ENCODE data around the gene SNTG2. TPM values are rescaled to one million over a fixed set of nuclear protein-coding genes. Genes with fewer than 3 reads are reported as not detected.
A peak's percentile ranks its signal among the peaks of the same experiment; 100 is the strongest.

SNTG2 gene
- total RNA-seq, 2 donors from 2014 or later, result 2.0 to 5.0 TPM

GRCh38 chr2:1363367-1363766, 412.7 kb downstream of the SNTG2 start:
- H3K27ac ChIP-seq, result no peak overlapping the region
- H3K4me1 ChIP-seq (replicated peaks), result no peaks in the 10 kb centered on the region
- intact Hi-C loops (cut with DNase I), result no loop called here
- H3K36me3 ChIP-seq, result no peaks in the 10 kb centered on the region
- no peaks in the 10 kb centered on the region for H3K27me3 ChIP-seq (replicated peaks; ENCODE audit: insufficient read depth)
- no peaks in the 10 kb centered on the region for H3K9me3 ChIP-seq
- TF ChIP-seq CTCF (IDR thresholded peaks at IDR 0.05) (no peak), POLR2A (IDR thresholded peaks at IDR 0.05) (no peak), POLR2AphosphoS5 (IDR thresholded peaks at IDR 0.05) (no peak)
- no peak for DNase-seq (ENCODE audit: low spot score)
- H3K4me3 ChIP-seq, result no peak overlapping the region
- 95% methylated on average over 2 of the region's 2 CpGs for WGBS

- TF ChIP-seq POLR2A (IDR thresholded peaks at IDR 0.05), result no peak
- no peak for TF ChIP-seq POLR2AphosphoS5 (IDR thresholded peaks at IDR 0.05)
- no peak for TF ChIP-seq CTCF (IDR thresholded peaks at IDR 0.05)
- H3K4me1 ChIP-seq (replicated peaks), result no peaks in the 10 kb centered on the region
- no peaks in the 10 kb centered on the region for H3K9me3 ChIP-seq
- peak; percentile 19 for DNase-seq (ENCODE audit: low spot score)
- no peaks in the 10 kb centered on the region for H3K27me3 ChIP-seq (replicated peaks; ENCODE audit: insufficient read depth)
- WGBS, result 17% methylated on average over 20 of the region's 20 CpGs
- intact Hi-C loops (cut with DNase I), result no loop called here
- H3K27ac ChIP-seq, result no peak overlapping the region
- H3K36me3 ChIP-seq, result no peaks in the 10 kb centered on the region
- peak overlapping the region in 1 of 2 donors; percentile 6 for H3K4me3 ChIP-seq
Observed at GRCh38 chr2:1366546-1367134, 416.0 kb downstream of the SNTG2 start.

- intact Hi-C loops (cut with DNase I), result no loop called here
Observed at GRCh38 chr2:1367601-1368000, 417.0 kb downstream of the SNTG2 start.

GRCh38 chr2:1369905-1370304, 419.3 kb downstream of the SNTG2 start:
- no peaks in the 10 kb centered on the region for H3K27me3 ChIP-seq (replicated peaks; ENCODE audit: insufficient read depth)
- 92% methylated on average over 10 of the region's 10 CpGs for WGBS

More at GRCh38 chr2:1367601-1368000, 417.0 kb downstream of the SNTG2 start:
- no peak for DNase-seq (ENCODE audit: low spot score)
- H3K27ac ChIP-seq, result no peak overlapping the region
- no peaks in the 10 kb centered on the region for H3K9me3 ChIP-seq
- TF ChIP-seq POLR2AphosphoS5 (IDR thresholded peaks at IDR 0.05) (no peak), CTCF (IDR thresholded peaks at IDR 0.05) (no peak), POLR2A (IDR thresholded peaks at IDR 0.05) (no peak)
- no peaks in the 10 kb centered on the region for H3K4me1 ChIP-seq (replicated peaks)
- no peaks in the 10 kb centered on the region for H3K36me3 ChIP-seq
- H3K27me3 ChIP-seq (replicated peaks; ENCODE audit: insufficient read depth), result no peaks in the 10 kb centered on the region
- 71% methylated on average over 9 of the region's 9 CpGs for WGBS
- no peak overlapping the region for H3K4me3 ChIP-seq

More at GRCh38 chr2:1369905-1370304, 419.3 kb downstream of the SNTG2 start:
- DNase-seq (ENCODE audit: low spot score), result no peak
- Histone ChIP-seq H3K9me3 (no peaks in the 10 kb centered on the region), H3K27ac (no peak overlapping the region), H3K4me1 (replicated peaks) (no peaks in the 10 kb centered on the region), H3K36me3 (no peaks in the 10 kb centered on the region), H3K4me3 (no peak overlapping the region)
- no peak for TF ChIP-seq CTCF (IDR thresholded peaks at IDR 0.05)
- no peak for TF ChIP-seq POLR2AphosphoS5 (IDR thresholded peaks at IDR 0.05)
- no peak for TF ChIP-seq POLR2A (IDR thresholded peaks at IDR 0.05)
- intact Hi-C loops (cut with DNase I), result no loop called here

Data from prostate gland (tissue), 2 donors.